ENCODE measurements around the gene COX6B2.
A peak's percentile ranks its signal among the peaks of the same experiment; 100 is the strongest.
"Not testable (repeated sequence)": the region's sequence is repeated elsewhere in the genome, so short reads cannot be mapped to it uniquely, and the experiment has no call there.

COX6B2 gene

GRCh38 chr19:55354698-55355212 is at the start of gene COX6B2:
Gene COX6B2 (minus strand): TSS chr19:55354719. CDS start chr19:55354521, 198 bp downstream.
- DNase-seq (ENCODE audit: low read depth): no peak

- DNase-seq (ENCODE audit: low read depth): no peak
Observed at GRCh38 chr19:55402509-55402908, 48.0 kb upstream of the COX6B2 start.

- not testable (repeated sequence) for DNase-seq (ENCODE audit: low read depth)
Observed at GRCh38 chr19:55401390-55401789, 46.9 kb upstream of the COX6B2 start.

- no peak for DNase-seq (ENCODE audit: low read depth)
Observed at GRCh38 chr19:55400281-55401087, 46.0 kb upstream of the COX6B2 start.

- DNase-seq (ENCODE audit: low read depth): no peak
Observed at GRCh38 chr19:55398200-55398925, 43.8 kb upstream of the COX6B2 start.

- DNase-seq (ENCODE audit: low read depth): peak; percentile 31
Observed at GRCh38 chr19:55392820-55393761, 38.6 kb upstream of the COX6B2 start.

- DNase-seq (ENCODE audit: low read depth): peak; percentile 62
Observed at GRCh38 chr19:55391702-55392615, 37.4 kb upstream of the COX6B2 start.

- DNase-seq (ENCODE audit: low read depth): no peak
Observed at GRCh38 chr19:55391191-55391670, 36.7 kb upstream of the COX6B2 start.

GRCh38 chr19:55390461-55390880 is 36.0 kb upstream of the COX6B2 start:
- DNase-seq (ENCODE audit: low read depth): no peak

GRCh38 chr19:55389386-55390317 is 35.1 kb upstream of the COX6B2 start:
- no peak for DNase-seq (ENCODE audit: low read depth)

GRCh38 chr19:55387736-55388497 is 33.4 kb upstream of the COX6B2 start:
- no peak for DNase-seq (ENCODE audit: low read depth)

GRCh38 chr19:55386493-55386971 is 32.0 kb upstream of the COX6B2 start:
- DNase-seq (ENCODE audit: low read depth): no peak

- peak; percentile 95 for DNase-seq (ENCODE audit: low read depth)
Observed at GRCh38 chr19:55385724-55386492, 31.4 kb upstream of the COX6B2 start, which contains the start of gene RPL28. Gene RPL28 (plus strand): TSS chr19:55385932. CDS start chr19:55386358, 426 bp downstream.

GRCh38 chr19:55384920-55385723 is 30.6 kb upstream of the COX6B2 start:
- DNase-seq (ENCODE audit: low read depth): peak; percentile 92

GRCh38 chr19:55384131-55384919 is 29.8 kb upstream of the COX6B2 start, which contains the start of gene TMEM238:
Gene TMEM238 (minus strand): TSS chr19:55384292. CDS start chr19:55384259, 33 bp downstream.
- DNase-seq (ENCODE audit: low read depth): no peak
